Measurements from ENCODE around the gene LNX2. TPM values are rescaled to one million over a fixed set of nuclear protein-coding genes. Genes with fewer than 3 reads are reported as not detected.

Gene LNX2
- total RNA-seq, 2 experiments from 2014 or later: 4.5 to 4.6 TPM

DNA sequence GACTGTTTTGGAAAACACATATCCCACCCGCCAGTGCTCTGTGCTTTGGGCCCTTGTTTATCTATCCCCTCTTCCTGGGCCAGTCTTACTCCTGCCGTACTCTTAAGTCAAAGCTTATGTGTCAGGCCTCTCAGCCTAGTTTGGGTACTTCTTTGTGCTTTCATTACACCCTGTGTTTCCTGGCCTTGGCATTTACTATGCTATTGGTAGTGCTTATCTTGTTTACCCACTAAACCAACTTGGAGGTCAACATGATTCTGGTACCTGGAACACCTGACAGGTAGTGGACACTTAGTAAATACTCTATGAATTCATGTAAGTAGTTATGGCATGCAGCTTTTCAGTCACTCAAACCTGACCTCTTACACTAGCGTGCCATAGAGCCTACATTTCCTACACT lies 3.7 kb upstream of the LNX2 start:
- Mint-ChIP-seq H3K4me1 (ENCODE audit: low read depth) (peaks cover 61% of the 10 kb centered on the region), H3K4me3 (no peak overlapping the region)

DNA sequence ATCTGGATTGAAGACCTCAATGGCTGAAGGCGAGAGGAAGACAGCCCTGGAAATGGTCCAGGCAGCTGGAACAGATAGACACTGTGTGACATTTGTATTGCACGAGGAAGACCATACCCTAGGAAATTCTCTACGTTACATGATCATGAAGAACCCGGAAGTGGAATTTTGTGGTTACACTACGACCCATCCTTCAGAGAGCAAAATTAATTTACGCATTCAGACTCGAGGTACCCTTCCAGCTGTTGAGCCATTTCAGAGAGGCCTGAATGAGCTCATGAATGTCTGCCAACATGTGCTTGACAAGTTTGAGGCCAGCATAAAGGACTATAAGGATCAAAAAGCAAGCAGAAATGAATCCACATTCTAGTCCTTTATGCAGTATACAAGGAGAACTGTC lies 2.6 kb upstream of the LNX2 start:
- ATAC-seq (no peak), DNase-seq (no peak)
- ChIA-PET CTCF (no interaction called here), POLR2A (interaction anchor here (0.6 to 2.5 kb wide), 6 partner anchors 9 to 37 kb away, joined by 3 to 16 read pairs (median 4); no protein-coding TSS in a partner anchor)
- intact Hi-C loops (cut with micrococcal nuclease): loop anchor here (10.0 kb wide), 2 partner anchors 168 to 198 kb away; partner anchors contain the start of genes GTF3A and MTIF3
- H3K4me1 Mint-ChIP-seq (ENCODE audit: low read depth): peaks cover 64% of the 10 kb centered on the region
- peak overlapping the region; percentile 86 for H3K4me3 Mint-ChIP-seq
- H3K9me3 Mint-ChIP-seq: no peaks in the 10 kb centered on the region
- H3K36me3 Mint-ChIP-seq (ENCODE audit: low read depth): peaks cover 50% of the 10 kb centered on the region
- H3K27ac Mint-ChIP-seq: no peak overlapping the region
- TF ChIP-seq, protein P1, sequence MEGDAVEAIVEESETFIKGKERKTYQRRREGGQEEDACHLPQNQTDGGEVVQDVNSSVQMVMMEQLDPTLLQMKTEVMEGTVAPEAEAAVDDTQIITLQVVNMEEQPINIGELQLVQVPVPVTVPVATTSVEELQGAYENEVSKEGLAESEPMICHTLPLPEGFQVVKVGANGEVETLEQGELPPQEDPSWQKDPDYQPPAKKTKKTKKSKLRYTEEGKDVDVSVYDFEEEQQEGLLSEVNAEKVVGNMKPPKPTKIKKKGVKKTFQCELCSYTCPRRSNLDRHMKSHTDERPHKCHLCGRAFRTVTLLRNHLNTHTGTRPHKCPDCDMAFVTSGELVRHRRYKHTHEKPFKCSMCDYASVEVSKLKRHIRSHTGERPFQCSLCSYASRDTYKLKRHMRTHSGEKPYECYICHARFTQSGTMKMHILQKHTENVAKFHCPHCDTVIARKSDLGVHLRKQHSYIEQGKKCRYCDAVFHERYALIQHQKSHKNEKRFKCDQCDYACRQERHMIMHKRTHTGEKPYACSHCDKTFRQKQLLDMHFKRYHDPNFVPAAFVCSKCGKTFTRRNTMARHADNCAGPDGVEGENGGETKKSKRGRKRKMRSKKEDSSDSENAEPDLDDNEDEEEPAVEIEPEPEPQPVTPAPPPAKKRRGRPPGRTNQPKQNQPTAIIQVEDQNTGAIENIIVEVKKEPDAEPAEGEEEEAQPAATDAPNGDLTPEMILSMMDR (IDR thresholded peaks at IDR 0.05): no peak
- H3K27me3 Mint-ChIP-seq: no peaks in the 10 kb centered on the region

More for the DNA sequence above, 3.7 kb upstream of the LNX2 start:
- TF ChIP-seq, protein P1 (IDR thresholded peaks at IDR 0.05): no peak
- ChIA-PET POLR2A (interaction anchor here (1.0 kb wide), 1 partner anchor 15 kb away, joined by 4 read pairs; no protein-coding TSS in a partner anchor), CTCF (no interaction called here)
- Mint-ChIP-seq H3K36me3 (ENCODE audit: low read depth) (peaks cover 60% of the 10 kb centered on the region), H3K9me3 (no peaks in the 10 kb centered on the region), H3K27ac (peak overlapping the region; percentile 4), H3K27me3 (no peaks in the 10 kb centered on the region)
- intact Hi-C loops (cut with micrococcal nuclease): loop anchor here (10.0 kb wide), 2 partner anchors 169 to 199 kb away; partner anchors contain the start of genes GTF3A and MTIF3
- DNase-seq (no peak), ATAC-seq (no peak)

DNA sequence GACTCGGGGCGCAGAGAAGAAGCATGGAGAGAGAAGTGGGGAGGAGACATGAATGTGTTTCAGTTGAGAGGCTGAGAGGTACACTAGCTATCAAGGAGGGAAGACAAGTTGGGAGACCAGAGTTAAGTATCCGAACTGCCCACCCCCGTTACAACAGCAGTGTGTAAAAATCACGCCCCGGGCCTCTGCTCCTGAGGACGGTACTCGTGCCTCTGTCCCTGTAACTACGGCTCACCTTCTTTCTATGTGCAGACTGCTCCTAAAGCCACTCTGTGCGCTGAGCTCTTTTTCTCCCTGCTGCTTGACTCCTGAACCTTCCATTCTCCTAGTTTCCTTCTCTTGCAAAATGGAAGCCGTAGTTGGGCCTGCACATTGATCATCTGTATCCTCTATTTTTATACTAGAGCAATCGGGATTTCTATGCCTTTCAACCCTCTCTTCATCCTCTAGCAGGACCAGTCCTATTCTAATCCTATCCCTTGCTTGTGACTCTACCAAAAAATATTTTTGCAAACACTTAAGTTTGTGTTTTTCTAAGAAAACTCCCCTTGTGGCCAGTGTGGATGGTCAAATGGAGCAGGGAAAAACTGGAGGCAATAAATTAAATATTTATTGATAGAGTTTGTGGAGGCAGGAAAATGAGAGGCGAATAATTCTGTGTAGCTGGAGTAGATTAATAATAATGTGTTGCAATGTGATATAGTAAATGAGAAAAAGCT lies 1.9 kb upstream of the LNX2 start:
- Mint-ChIP-seq H3K4me3 (peak overlapping the region; percentile 86), H3K27ac (peak overlapping the region; percentile 90), H3K4me1 (ENCODE audit: low read depth) (peaks cover 63% of the 10 kb centered on the region), H3K36me3 (ENCODE audit: low read depth) (peaks cover 44% of the 10 kb centered on the region), H3K9me3 (no peaks in the 10 kb centered on the region), H3K27me3 (no peaks in the 10 kb centered on the region)
- intact Hi-C loops (cut with micrococcal nuclease): loop anchor here (10.0 kb wide), 2 partner anchors 167 to 197 kb away; partner anchors contain the start of genes GTF3A and MTIF3
- ATAC-seq (no peak), DNase-seq (peak; percentile 28)
- ChIA-PET POLR2A (interaction anchor here (0.6 to 2.5 kb wide), 10 partner anchors 10 to 180 kb away, joined by 3 to 16 read pairs (median 4); no protein-coding TSS in a partner anchor), CTCF (interaction anchor here (1.3 kb wide), 1 partner anchor 15 kb away, joined by 3 read pairs; no protein-coding TSS in a partner anchor)
- TF ChIP-seq, protein P1 (IDR thresholded peaks at IDR 0.05): no peak

DNA sequence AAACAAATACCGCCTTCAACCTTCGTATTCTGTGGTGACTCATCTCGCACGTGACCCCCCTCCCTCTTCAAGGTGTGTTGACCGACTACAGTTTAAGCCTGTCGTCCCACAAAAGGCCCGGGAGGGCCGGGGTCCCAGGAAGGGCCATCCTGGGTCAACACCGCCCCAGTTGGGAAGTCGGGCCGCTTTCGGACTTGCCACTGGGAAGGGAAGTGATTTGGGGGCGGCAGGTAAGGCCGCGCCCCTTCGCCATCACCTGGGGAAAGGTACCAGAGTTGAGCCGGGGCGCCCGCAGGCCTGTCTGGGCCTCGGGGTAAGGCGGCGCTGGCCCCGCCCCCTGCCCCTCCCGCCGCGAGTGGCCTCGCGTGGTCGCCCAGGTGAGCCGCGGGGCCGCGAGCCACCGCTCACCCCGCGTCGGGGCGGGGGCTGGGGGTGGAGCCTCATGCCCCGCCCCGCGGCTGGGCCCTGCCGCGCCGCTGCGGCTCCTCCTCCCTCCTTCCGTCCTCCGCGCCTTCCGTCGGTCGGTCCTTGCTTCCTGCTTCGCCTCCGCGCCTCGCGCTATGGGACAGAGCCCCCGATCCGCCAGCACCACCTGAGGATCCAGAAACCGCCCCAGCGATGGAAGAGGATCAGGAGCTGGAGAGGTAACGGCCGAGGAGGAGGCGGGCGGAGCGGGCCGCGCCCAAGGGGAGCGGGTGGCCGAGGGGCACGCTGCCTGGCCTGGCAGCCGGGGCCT lies 1.2 kb upstream of the LNX2 start, which contains the start of gene POLR1D:
Gene POLR1D, plus strand, starts transcription at position 527 of the 736 bp plus-strand sequence. Its CDS starts 92 bp downstream, at position 619.
- ChIA-PET POLR2A (interaction anchor here (0.6 to 2.5 kb wide), 13 partner anchors 11 to 320 kb away, joined by 3 to 16 read pairs (median 4); partner anchors contain the start of gene GTF3A), CTCF (interaction anchor here (1.2 to 1.3 kb wide), 2 partner anchors 14 to 24 kb away, joined by 3 to 5 read pairs; no protein-coding TSS in a partner anchor)
- no peaks in the 10 kb centered on the region for H3K27me3 Mint-ChIP-seq
- ATAC-seq: peak; percentile 75
- H3K4me3 Mint-ChIP-seq: peak within 1 kb of the TSS; percentile 86
- intact Hi-C loops (cut with micrococcal nuclease): loop anchor here (10.0 kb wide), 2 partner anchors 167 to 197 kb away; partner anchors contain the start of genes GTF3A and MTIF3
- H3K4me1 Mint-ChIP-seq (ENCODE audit: low read depth): peaks cover 57% of the 10 kb centered on the region
- no peaks in the 10 kb centered on the region for H3K9me3 Mint-ChIP-seq
- DNase-seq: peak; percentile 92
- TF ChIP-seq, protein P1 (IDR thresholded peaks at IDR 0.05): no peak
- peak within 1 kb of the TSS; percentile 92 for H3K27ac Mint-ChIP-seq
- peaks cover 38% of the 10 kb centered on the region for H3K36me3 Mint-ChIP-seq (ENCODE audit: low read depth)
